ENCODE results near the gene SETBP1.

Gene SETBP1

DNA sequence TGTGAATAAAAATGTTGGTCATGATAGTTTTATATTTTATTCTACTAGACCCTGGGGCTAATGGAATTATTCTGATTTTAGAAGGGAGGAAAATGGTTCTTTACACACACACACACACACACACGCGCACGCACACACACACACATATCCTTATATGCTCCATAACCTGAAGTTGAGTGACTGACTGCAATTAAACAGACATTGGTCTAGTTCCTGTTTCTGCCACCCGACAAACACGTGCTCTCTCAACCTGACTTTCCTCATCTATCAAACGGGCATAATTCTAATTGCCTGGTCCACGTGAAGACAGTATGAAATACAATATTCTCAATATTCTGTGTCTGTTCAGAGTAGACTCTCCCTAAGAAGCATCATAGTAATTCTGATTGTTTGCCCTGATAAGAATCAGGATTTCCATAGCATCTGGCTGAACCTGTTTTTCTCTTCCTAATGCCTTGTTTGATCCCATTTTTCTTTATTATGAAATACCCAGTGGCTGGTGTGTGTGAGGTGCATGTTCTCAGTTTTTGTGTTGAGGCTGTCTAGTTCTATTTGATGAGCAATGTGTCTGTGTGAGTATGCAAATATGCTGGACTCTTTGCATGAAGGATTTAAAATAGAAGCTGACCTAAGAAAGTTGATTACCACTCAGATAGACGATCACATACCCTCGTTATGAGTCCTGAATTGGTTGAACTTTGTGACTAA lies 51.0 kb downstream of the SETBP1 start:
- no peak for DNase-seq (ENCODE audit: low read depth in 2 of 2)

DNA sequence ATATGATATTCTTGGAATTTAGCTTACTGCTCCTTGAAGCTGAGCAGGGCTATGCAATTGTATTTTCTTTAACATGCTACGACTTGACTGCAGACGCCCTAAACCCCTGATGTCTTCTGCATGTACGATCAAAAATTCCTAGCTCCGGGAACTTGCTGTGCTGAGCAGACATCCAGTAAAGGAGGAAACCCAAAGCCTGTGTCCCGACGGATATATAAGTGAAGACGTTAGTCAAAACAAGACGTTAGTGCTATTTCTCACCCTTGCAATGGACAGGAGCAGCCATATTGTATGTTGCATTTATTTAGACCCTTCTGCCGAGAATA lies 51.5 kb downstream of the SETBP1 start:
- DNase-seq (ENCODE audit: low read depth in 2 of 2) = no peak

DNA sequence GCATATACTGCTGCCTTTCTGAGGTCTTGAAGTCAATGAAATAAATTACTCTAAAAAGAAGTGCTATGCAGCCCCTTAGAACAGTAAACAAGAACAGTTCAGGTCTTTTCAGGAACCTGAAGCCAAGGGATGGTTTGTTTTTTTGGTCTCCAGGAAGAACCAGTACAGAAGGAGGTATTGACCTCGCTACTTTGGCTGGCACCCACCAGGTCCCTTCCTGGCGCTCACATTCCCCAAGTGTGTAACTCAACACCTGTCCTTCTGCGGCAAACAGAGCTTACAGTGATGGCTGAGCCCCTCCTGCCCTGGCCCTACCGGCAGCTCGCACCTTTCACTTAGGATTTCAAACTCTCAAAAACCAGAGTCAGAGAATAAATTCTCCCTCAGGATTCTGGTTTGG lies 51.9 kb downstream of the SETBP1 start:
- no peak for DNase-seq (ENCODE audit: low read depth in 2 of 2)

DNA sequence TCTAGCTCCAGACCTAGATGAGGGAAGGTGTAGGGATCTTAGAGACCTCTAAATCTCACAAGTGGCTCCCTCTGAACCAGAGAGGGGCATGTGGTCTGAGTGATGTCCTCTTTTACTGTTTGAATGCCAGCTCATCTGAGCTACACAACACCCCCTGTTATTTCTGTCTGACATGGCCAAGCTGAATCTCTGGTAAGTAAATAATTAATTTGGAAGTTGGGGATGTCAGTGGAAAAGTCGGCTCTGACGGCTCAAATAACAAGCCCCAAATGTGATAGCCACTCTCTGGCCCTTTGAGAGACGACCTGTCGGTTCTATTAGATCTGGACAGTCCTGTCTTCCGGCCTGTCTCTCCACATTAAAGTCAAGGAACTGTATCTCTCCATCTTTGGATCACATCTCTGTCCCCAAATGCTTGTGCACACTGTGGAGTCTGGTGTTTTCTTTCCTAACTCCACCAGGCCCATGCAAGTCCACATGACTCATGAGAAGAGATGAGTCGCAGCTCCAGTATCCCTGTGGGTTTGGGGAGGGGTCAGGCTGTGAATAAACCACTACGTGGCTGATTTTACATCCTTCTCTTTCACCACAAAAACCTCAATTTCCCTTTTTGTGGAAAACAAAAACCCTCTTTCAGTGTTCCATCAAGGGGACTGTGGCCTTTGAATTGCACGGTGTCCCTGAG lies 52.5 kb downstream of the SETBP1 start:
- DNase-seq (ENCODE audit: low read depth in 2 of 2) = no peak

DNA sequence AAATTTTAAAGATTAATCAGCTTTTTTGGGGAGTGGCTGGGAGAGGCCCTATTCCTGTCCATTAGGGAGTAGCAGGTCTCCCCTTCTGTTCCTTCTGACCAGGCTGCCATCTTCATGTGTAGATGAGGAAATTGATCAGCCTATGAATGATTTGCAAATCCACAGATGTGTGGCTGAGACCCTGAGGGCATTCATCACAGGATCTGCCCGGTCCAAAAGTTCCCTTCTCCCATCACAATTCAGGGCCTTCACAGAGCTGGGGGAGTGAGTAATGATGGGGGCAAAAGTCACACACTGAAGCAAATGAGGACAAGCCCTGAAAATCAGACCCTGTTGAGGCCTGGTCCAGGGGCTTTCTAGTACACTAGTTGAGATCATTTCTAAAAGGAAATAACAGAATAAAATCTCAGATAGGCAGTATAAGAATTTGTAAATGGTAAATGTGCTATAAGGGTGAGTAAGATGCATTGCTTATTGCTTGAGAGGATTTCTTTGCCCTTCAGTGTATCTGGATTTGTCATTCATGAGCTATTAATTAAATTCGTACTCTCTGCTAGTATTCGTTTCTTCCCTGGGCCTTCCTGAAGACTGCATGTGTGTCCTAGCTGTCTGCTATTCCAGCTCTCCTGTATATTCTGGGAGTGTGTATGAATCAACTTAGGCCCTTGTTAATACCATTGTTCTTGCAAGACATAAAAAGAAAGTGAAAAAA lies 53.2 kb downstream of the SETBP1 start:
- no peak for DNase-seq (ENCODE audit: low read depth in 2 of 2)

DNA sequence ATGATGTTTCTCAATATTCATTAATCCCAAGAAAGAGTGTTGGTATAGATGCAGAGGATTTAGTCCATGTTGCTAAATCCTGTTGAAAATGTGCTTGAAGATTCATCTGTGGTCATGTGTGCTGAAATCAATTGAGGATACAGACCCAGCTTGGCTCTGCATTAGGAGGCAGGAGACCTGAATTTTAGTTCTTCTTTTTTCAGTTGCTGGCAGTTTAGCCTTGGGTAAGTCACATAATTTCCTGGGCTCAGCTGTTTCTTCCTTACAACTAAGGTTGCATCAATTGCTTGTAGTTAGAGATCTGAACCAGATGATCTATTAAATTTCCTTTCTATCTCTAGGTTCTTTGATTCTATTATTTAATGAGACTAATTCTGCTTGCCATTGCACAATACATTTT lies 54.4 kb downstream of the SETBP1 start:
- DNase-seq (ENCODE audit: low read depth in 2 of 2) = no peak

DNA sequence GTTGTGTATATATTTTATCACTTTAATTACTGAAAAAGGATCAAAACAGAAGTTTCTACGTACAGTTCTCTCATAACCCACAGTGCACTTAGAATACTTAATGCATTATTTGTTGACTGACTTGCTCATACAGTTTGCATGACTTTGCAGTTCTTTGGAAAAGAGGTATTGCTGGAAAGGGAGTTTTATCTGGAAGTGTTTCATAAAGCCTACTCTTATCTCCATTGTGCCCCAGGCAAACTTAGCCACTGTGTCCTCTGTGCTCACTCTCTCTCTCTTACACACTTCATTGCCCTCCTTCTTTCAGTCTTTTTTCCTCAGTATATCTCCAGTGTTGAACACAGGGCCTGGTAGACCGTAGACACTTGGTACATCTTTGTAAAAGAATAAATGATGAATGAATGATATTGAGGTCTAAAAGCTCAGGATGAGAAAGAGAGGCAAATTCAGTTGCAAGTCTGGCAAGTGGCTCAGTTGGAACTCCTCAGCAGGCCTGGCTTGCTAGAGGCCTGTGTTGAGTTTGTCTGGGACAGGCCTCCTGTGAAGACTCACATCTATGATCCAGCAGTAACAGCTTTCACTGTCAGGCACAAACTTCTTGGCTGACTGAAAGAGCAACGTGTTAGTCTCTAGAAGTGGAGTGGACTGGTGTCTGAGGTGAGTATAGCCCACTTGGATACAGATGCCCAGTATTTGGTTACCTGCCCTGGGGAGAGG lies 56.1 kb downstream of the SETBP1 start:
- DNase-seq (ENCODE audit: low read depth in 2 of 2) = no peak

DNA sequence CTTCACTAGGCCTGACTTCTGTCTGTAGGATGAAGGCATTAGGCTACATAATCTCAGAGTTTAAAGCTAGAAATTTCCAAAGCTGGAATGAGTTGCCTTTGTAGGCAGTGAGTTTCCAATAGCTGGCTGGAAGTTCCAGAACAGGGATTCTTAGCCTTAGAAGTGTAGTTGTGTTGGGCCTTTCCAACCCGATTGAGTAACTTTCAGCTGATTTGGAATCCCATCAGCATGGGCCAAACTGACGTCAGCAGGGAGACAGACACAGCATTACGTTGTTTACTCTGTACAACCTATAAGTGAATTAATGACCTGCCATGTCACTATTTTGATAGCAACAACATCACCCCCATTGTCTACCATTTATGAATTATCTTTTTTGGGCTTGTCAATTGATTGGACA lies 56.9 kb downstream of the SETBP1 start:
- no peak for DNase-seq (ENCODE audit: low read depth in 2 of 2)

DNA sequence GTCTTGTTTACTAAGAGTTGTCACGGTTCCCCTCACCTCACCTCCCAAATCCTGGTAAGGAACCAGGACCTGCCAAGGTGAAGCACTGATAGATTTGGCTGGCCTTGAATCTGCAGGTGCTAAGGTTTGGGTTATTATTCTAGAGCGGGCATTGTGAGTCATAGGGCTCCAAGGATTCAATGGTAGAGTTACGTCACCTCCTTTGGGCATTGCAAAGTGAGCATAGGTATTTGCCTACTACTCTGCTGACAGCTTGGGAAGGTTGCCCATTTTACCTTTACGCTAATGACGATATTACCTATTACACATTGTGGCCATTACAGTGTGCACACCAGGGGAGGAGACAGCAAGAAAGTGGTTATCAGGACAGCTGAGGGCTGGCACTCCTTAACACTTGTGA lies 59.3 kb downstream of the SETBP1 start:
- no peak for DNase-seq (ENCODE audit: low read depth in 2 of 2)

DNA sequence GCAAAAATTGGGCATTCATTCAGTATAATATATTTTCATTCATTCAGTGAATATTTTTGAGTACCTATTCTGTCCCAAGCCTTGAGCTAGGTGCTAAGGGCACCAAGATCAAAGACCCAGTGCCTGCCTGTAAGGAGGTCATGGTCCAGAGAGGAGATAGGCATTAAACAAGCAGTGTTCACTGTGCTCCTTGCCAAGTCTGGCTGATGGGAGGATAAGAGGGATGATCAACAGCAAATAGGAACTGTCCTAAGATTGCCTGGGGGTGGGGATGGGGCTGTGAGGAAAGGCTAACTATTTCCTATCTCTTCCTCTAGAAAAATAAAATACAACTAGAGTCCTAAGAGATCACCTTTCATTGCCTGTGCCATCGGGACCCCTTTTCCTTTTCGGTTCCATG lies 60.4 kb downstream of the SETBP1 start:
- DNase-seq (ENCODE audit: low read depth in 2 of 2) = no peak

DNA sequence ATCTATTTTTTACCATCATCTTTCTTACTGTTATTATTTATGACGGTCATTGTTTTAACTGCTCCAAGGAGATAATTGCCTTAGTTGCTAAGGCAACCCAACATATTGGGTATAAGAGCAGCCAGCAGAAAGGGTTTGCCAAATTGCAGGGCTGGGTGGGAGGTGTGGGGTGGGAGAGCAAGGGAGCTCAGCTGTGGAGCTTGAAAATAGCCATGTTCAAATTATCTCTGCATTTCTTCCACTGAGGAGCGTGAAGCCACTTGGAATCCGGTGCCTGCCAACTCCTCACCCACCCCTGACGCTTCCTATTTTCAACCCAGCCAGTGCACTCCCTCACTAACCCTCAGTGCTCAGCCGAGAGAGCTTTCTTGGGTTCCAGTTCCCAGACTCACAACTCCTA lies 60.8 kb downstream of the SETBP1 start:
- no peak for DNase-seq (ENCODE audit: low read depth in 2 of 2)

DNA sequence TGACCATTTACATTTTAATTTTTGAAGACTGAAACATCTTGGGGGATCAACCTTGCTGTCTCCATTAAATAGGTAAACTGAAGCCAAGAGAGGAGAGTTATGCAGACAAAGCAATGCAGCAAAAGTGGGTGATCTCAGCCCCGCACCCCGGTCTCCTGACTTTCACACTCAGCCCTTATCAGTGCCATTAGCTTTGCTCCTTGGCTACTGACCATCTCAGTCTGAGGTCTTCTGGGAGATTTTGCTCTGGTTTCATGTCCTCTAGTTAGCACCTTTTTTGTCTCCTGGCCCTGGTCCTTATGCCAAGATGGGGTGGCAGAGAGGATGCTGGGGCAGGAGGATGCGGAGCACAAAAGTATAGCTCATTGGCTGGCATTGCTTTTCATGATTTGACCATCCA lies 61.4 kb downstream of the SETBP1 start:
- no peak for DNase-seq (ENCODE audit: low read depth in 2 of 2)

DNA sequence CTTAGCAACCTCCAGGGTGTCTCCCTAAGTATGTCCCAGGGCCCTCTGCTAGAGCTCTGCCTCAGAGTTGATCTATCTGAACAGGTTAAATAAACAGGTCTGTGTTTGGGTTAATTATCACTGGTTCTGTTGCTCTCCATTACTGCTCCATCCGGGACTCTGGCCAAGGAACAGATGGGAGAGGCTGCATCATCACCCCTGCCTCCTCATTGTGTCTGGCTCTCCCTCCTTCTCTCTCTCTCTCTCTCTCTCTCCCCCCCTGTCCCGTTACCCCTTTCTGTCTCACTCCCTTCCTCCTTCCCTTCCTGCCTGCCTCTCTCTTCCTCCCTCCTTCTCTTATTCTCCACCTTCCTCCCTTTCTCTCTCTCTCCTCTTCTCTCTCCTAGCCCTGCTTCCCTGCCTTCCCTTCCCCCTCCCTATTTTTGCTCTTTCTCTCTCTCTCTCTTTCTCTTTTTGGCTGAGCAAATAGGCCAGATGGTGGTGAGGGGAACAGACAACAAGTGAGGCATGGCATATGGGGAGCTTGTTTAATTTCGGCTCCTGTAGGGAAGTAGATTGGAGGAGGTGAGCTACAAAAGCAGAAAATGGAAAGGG lies 62.1 kb downstream of the SETBP1 start:
- no peak for DNase-seq (ENCODE audit: low read depth in 2 of 2)

DNA sequence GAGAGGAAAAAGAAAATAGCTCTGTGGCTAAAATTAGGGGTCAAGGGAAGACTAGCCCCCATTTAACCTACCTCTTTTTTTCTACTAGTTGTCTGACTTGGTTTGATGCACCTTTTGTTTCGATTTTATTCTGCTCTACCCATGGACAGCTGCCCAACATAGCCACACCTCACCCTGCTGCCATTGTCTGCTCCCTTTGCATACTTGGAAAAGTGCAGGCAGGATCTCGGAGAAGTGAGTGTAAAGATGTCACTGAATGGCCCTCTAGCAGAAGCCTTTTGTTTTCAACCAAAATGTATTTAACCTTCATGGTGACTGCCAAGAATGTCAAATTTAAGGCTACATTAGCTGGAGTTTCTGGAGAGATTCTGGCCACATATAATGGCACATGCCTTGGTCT lies 62.9 kb downstream of the SETBP1 start:
- DNase-seq (ENCODE audit: low read depth in 2 of 2) = no peak

DNA sequence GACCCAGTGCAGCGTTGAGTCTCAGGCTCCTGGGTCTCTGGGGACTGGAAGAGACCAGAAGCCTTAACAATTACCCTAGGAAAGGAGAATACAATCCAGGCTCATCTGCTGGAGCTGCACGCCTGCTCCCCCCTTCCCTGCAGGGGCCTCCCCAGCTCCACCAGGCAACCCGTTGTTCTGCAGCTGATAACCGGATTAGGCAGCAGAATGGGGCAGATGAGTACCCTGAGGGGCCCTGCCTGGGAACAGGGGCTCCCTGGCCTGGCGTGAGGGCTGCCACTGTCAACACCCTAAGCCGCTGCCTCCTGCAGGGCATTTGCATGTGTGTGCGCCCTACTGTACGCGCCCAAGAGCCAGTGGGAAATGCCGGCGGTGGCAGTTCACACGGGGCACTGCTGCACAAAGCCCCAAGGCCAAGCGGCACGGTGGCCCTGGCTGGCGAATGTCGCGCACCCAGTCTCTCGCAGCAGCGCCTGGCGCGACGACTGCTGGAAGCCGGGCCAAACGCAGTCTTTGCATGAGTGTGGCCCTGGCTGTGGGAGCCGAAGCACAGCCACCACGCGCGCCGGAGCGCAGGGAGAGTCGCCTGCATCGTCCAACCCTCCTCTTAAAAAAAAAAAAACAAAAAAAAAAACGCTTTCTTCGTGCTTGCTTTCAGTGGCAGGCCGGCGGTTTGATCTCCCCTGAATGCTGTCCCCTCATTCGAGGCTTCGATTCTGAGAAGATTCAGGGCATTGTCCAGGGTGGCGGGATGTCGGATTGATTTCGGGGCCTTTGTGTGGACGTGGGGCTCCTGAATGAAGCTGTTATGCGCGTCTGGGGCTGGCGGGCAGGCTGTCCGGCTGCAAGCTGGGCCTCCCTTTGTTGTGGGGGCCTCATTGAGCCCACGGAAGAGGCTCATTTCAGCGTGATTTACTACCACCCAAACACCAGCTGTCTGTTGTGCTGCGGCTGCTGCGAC lies 63.8 kb downstream of the SETBP1 start:
- DNase-seq (ENCODE audit: low read depth in 2 of 2) = no peak

DNA sequence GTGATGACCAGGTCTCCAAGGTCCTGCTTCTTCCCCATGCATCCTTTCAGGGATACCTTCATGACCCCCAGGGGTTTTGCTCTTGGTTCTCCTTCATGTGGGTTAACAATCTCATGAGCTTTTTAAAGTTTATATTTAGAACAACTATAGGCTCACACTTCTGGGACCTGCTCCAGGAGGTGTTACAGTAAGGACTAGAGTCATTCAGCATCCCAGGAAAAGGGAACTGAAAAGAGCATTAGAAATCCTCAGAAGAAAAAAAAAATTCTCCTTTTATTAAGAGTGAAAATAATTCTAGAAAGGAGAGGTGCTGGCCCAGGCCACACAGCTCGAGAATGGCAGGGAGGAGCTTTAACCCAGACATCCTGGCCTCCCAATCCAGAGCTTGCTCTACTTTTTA lies 66.5 kb downstream of the SETBP1 start:
- no peak for DNase-seq (ENCODE audit: low read depth in 2 of 2)

DNA sequence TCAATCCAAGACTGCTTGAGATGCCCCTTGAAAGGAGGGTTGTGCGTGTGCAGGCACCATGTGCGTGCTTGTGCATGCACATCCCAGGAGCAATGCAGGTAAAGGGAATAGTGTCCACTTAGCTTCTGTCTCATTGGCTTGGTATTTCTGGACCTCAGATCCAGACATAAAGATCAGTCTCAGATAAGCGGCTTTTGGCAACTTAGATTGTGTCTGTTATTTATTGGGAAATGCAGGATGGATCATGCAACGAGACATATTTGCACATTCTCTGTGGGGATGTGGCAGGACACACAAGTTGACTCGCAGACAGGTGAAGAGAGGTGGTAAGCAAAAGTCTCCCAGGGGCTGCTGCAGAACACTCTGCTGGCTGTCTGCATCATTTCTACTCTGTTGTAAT lies 67.9 kb downstream of the SETBP1 start:
- no peak for DNase-seq (ENCODE audit: low read depth in 2 of 2)

DNA sequence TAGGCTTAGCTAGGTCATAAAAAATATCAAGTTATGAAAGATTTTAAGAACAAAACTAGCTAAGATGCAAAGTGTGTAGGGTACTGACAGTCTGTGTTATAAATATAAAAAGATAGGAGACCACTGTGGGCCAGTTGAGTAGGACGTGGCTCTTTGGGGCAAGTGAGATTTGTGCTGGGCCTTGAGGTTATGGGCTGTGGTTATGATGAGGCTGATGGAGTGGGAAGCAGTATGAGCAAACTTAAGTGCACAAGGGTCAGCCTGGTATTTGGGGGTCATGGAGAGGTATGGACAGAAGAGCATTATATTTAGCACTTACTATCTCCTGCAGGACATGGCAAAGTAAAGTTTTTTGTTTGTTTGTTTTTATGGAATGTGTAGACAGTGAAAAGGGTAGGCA lies 70.1 kb downstream of the SETBP1 start:
- no peak for DNase-seq (ENCODE audit: low read depth in 2 of 2)

DNA sequence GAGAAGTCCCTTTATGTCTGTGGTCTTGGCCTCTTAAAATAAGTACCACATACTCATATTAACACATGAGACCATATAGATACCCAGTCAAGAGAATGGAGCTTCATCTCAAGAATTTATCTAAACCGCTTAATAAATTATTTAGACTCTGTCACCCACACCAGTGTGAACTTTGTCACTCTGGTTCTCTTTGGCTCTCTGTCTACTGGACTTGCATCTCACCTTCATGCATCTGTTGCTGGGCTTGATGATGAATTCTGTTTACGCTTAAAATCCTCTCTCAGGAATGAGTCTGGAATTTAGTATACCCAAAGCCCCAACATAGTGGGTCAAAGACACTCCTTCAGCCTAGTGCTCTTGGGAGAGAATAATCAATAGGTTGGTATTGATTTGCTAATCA lies 73.9 kb downstream of the SETBP1 start:
- DNase-seq (ENCODE audit: low read depth in 2 of 2) = no peak

DNA sequence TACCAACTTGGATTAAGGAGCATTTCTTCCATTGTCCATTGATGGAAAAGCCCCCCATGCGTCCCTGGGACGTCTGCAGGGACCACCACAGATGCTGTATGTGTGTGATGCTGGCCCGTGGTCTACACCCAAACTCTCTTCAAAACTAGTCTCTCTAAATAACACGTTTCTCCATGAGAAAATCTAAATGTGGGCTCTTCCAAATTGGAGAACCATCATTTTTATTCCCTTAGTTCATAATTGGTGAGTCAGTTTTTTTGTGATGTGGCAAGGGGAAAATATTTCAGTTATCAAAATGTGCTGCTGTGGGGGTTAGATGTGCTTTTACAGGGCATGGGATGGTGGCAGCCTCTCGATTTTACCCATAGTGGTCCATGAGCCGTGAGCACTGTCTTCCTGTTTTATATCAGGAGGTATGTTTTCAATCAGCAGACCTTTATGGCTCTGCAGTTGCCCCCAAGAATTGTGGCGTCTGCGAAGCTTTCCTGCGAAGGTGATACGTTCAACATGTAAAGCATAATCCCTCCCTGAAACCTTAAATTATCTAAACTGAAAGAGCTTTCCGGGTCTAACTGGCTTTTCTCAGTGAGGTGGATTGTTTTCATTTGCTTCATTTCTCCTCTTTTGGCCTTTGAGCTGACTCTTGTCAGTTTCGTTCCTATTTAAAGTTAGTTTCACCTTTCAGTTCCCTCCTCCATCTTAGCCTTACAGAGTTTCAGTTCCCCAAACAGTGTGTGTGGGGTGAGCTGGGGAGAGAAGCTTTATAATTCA lies 78.4 kb downstream of the SETBP1 start:
- peak in 1 of 2 donors; percentile 22 for DNase-seq (ENCODE audit: low read depth in 2 of 2)

Measured in stimulated activated CD4-positive, alpha-beta T cell treated with anti-CD3 and anti-CD28 coated beads, Interleukin-1b, Interleukin-23, amount 100 ng/mL, for 4 hours (primary cell).